PC-3 (cell line): ENCODE results near the gene UQCRQ. TPM values are rescaled to one million over a fixed set of nuclear protein-coding genes. Genes with fewer than 3 reads are reported as not detected.

ENCODE experiments used
- ATAC-seq: fragments of 200-7000 bp; cut with Tn5 transposase; 2 replicates; pipeline ENCODE4 v1.9.1; 2020; ENCODE audit warnings: mild to moderate bottlenecking, moderate library complexity
- BruUV-seq: library from RNA; stranded (reverse); fragments of 400-500 nt; replicated peaks from 2 replicates; lab custom pipeline; 2021; lab: Mats Ljungman, UMichigan
- CTCF ChIA-PET: fragments of 300-600 bp; sonication (Branson Sonifier 250); formaldehyde crosslinking; loops from one replicate; lab custom pipeline; 2022; ENCODE audit warnings: antibody characterized with exemption; lab: Charles Lee
- POLR2A ChIA-PET: fragments of 300-600 bp; sonication (Branson Sonifier 250); formaldehyde crosslinking; loops from one replicate; lab custom pipeline; 2022; ENCODE audit warnings: antibody characterized with exemption; ENCODE audit not compliant: unreplicated experiment; lab: Charles Lee
- DNase-seq: peaks from one replicate; pipeline ENCODE4 v3.0.0-alpha.2; 2015
- H2AFZ ChIP-seq: fragments of 300-600 bp; sonication (generic); 2 replicates; pipeline ENCODE4 v1.6.0; 2016; ENCODE audit warnings: antibody characterized with exemption, low read length
- H3F3A ChIP-seq: fragments of 300-600 bp; sonication (generic); one replicate; pipeline ENCODE4 v1.6.0; 2017; ENCODE audit warnings: antibody characterized with exemption, low read length, control low read depth, mild to moderate bottlenecking; ENCODE audit not compliant: unreplicated experiment
- H3K27ac ChIP-seq: fragments of 300-600 bp; sonication (generic); 2 replicates; pipeline ENCODE4 v1.5.1; 2016; ENCODE audit warnings: mild to moderate bottlenecking, low read length
- H3K27me3 ChIP-seq: fragments of 300-600 bp; sonication (generic); 2 replicates; pipeline ENCODE4 v1.6.1; 2016; ENCODE audit warnings: low read length, mixed read lengths
- H3K36me3 ChIP-seq: fragments of 300-600 bp; sonication (generic); 2 replicates; pipeline ENCODE4 v1.6.1; 2016; ENCODE audit warnings: low read depth, mixed run types, low read length, mixed read lengths
- H3K4me1 ChIP-seq: fragments of 300-600 bp; sonication (generic); 2 replicates; pipeline ENCODE4 v1.5.1; 2016; ENCODE audit warnings: low read length; ENCODE audit not compliant: insufficient read depth
- H3K4me2 ChIP-seq: fragments of 300-600 bp; sonication (generic); 2 replicates; pipeline ENCODE4 v1.6.0; 2016; ENCODE audit warnings: low read length
- H3K4me3 ChIP-seq: fragments of 300-600 bp; sonication (generic); 2 replicates; pipeline ENCODE4 v1.5.1; 2016; ENCODE audit warnings: mild to moderate bottlenecking, low read length, mixed read lengths
- H3K79me2 ChIP-seq: fragments of 300-600 bp; sonication (generic); 2 replicates; pipeline ENCODE4 v1.6.1; 2017; ENCODE audit warnings: low read length, mixed read lengths
- H3K9ac ChIP-seq: fragments of 300-600 bp; sonication (generic); 2 replicates; pipeline ENCODE4 v1.6.0; 2016; ENCODE audit warnings: mild to moderate bottlenecking, low read length
- H3K9me2 ChIP-seq: fragments of 300-600 bp; sonication (generic); replicated peaks from 2 replicates; pipeline ENCODE4 v1.6.1; 2016; ENCODE audit warnings: mixed run types, low read length, mixed read lengths
- H3K9me3 ChIP-seq: fragments of 300-600 bp; sonication (generic); 2 replicates; pipeline ENCODE4 v1.6.1; 2016; ENCODE audit warnings: low read length, mixed read lengths
- H4K20me1 ChIP-seq: fragments of 300-600 bp; sonication (generic); 2 replicates; pipeline ENCODE4 v1.6.1; 2016; ENCODE audit warnings: low read length, mixed read lengths
- CTCF ChIP-seq: fragments of 300-600 bp; sonication (generic); conservative IDR thresholded peaks from 2 replicates; pipeline ENCODE4 v1.5.1; 2017; ENCODE audit warnings: antibody characterized with exemption, low read depth, mild to moderate bottlenecking, low read length
- EZH2 ChIP-seq: fragments of 300-600 bp; sonication (generic); IDR thresholded peaks from one replicate; pipeline ENCODE4 v1.6.1; 2017; ENCODE audit warnings: antibody characterized with exemption, mild to moderate bottlenecking, low read length; ENCODE audit not compliant: unreplicated experiment
- EZH2phosphoT487 ChIP-seq: fragments of 300-600 bp; sonication (generic); IDR thresholded peaks from 2 replicates; pipeline ENCODE4 v1.6.1; 2018; ENCODE audit warnings: mild to moderate bottlenecking, antibody characterized with exemption, low read length, borderline replicate concordance
- intact Hi-C: fragments of 100-400 bp; cut with micrococcal nuclease; formaldehyde crosslinking; loops from 2 replicates; pipeline ENCODE4 v1.9.0; 2023
- total RNA-seq: library from RNA; depleted of rRNA; stranded (reverse); fragments of >200 nt; gene quantifications from 2 replicates; pipeline ENCODE4 v1.2.3, GENCODE V29; 2014

UQCRQ gene
- total RNA-seq, 1 experiment from 2014 or later: 198 TPM

- no peak overlapping the region for H3K27ac ChIP-seq
- no peaks in the 10 kb centered on the region for H3K4me1 ChIP-seq
- H3K9ac ChIP-seq: no peak overlapping the region
- no peaks in the 10 kb centered on the region for H3K9me3 ChIP-seq
- H3K4me2 ChIP-seq: no peak overlapping the region
- intact Hi-C loops: no loop called here
- peaks cover 43% of the 10 kb centered on the region for H3K36me3 ChIP-seq
- ChIA-PET POLR2A (no interaction called here), CTCF (no interaction called here)
- no peak overlapping the region for H2AFZ ChIP-seq
- no peak for DNase-seq
- H3K9me2 ChIP-seq: no peaks in the 10 kb centered on the region
- no peaks in the 10 kb centered on the region for H3K79me2 ChIP-seq
- no peaks in the 10 kb centered on the region for H4K20me1 ChIP-seq
- no peaks in the 10 kb centered on the region for H3F3A ChIP-seq
- BruUV-seq: no TSS peak
- ATAC-seq: no peak
- H3K4me3 ChIP-seq: no peak overlapping the region
- no peak for TF ChIP-seq EZH2
- TF ChIP-seq EZH2phosphoT487: no peak
- no peak for TF ChIP-seq CTCF
- no peaks in the 10 kb centered on the region for H3K27me3 ChIP-seq
Measured at GRCh38 chr5:132887283-132887682, 20.8 kb downstream of the UQCRQ start.

GRCh38 chr5:132889501-132889900, 23.1 kb downstream of the UQCRQ start:
- Histone ChIP-seq H3K9me2 (no peaks in the 10 kb centered on the region), H3K9me3 (no peaks in the 10 kb centered on the region), H3F3A (no peaks in the 10 kb centered on the region), H2AFZ (no peak overlapping the region), H3K79me2 (no peaks in the 10 kb centered on the region), H4K20me1 (no peaks in the 10 kb centered on the region), H3K4me2 (no peak overlapping the region), H3K36me3 (peaks cover 49% of the 10 kb centered on the region), H3K4me3 (no peak overlapping the region), H3K27me3 (no peaks in the 10 kb centered on the region), H3K9ac (no peak overlapping the region), H3K4me1 (no peaks in the 10 kb centered on the region), H3K27ac (no peak overlapping the region)
- TF ChIP-seq EZH2 (no peak), CTCF (no peak), EZH2phosphoT487 (no peak)
- POLR2A ChIA-PET: no interaction called here
- BruUV-seq: no TSS peak
- intact Hi-C loops: no loop called here
- DNase-seq: no peak
- ATAC-seq: no peak
- CTCF ChIA-PET: no interaction called here

GRCh38 chr5:132890817-132891216, 24.4 kb downstream of the UQCRQ start:
- Histone ChIP-seq H3K4me2 (no peak overlapping the region), H3K9me2 (no peaks in the 10 kb centered on the region), H4K20me1 (no peaks in the 10 kb centered on the region), H3K9ac (no peak overlapping the region), H3K36me3 (peaks cover 58% of the 10 kb centered on the region), H3K27me3 (no peaks in the 10 kb centered on the region), H3K4me3 (no peak overlapping the region), H2AFZ (no peak overlapping the region), H3K27ac (no peak overlapping the region), H3K9me3 (no peaks in the 10 kb centered on the region), H3K4me1 (no peaks in the 10 kb centered on the region), H3K79me2 (no peaks in the 10 kb centered on the region), H3F3A (no peaks in the 10 kb centered on the region)
- no peak for TF ChIP-seq CTCF
- TF ChIP-seq EZH2phosphoT487: no peak
- ChIA-PET POLR2A (no interaction called here), CTCF (no interaction called here)
- intact Hi-C loops: no loop called here
- ATAC-seq (no peak), DNase-seq (no peak)
- BruUV-seq: no TSS peak
